Gastrocnemius medialis (tissue), 4 donors: ENCODE results near the gene VSIG4. TPM values are rescaled to one million over a fixed set of nuclear protein-coding genes. Genes with fewer than 3 reads are reported as not detected.

ENCODE experiments used
- ATAC-seq, 2 donors: fragments of 150-250 bp; one replicate each; pipeline ENCODE4 v1.9.1; 2016
- DNase-seq, 2 donors: peaks; one replicate each; pipeline ENCODE4 v3.0.0-alpha.2; 2019
- H3K27ac ChIP-seq, 4 donors: fragments of 200-600 bp; sonication (generic); 1 replicate in 1 of 4; 2 replicates in 3 of 4; pipeline ENCODE4 v1.5.1; 2016 to 2018; ENCODE audit warnings: mild to moderate bottlenecking in 2 of 4, moderate library complexity in 1 of 4
- H3K27me3 ChIP-seq, 3 donors: fragments of 200-600 bp; sonication (generic) in 2 of 3; 1 replicate in 1 of 3; 2 replicates in 2 of 3; pipeline versions ENCODE4 v1.5.1 to v1.6.0; 2016 to 2019; ENCODE audit warnings: mild to moderate bottlenecking in 1 of 3, moderate library complexity in 1 of 3
- H3K36me3 ChIP-seq, 2 donors: fragments of 200-600 bp; sonication (generic) in 1 of 2; one replicate each; pipeline ENCODE4 v1.5.1; 2017 to 2018
- H3K4me1 ChIP-seq, 2 donors: fragments of 200-600 bp; sonication (generic) in 1 of 2; one replicate each; pipeline ENCODE4 v1.5.1; 2016 to 2017; ENCODE audit warnings: mild to moderate bottlenecking in 2 of 2
- H3K4me3 ChIP-seq, 4 donors: fragments of 200-600 bp; sonication (generic) in 3 of 4; 1 replicate in 1 of 4; 2 replicates in 3 of 4; pipeline ENCODE4 v1.5.1; 2016 to 2019; ENCODE audit warnings: mild to moderate bottlenecking in 2 of 4
- H3K9me3 ChIP-seq, 3 donors: fragments of 200-600 bp; sonication (generic) in 2 of 3; 1 replicate in 1 of 3; 2 replicates in 2 of 3; pipeline ENCODE4 v1.5.1; 2016 to 2019
- POLR2A ChIP-seq, 2 donors: fragments of 450-650 bp; IDR thresholded peaks; one replicate each; pipeline ENCODE4 v1.6.1; 2017; ENCODE audit warnings: antibody characterized with exemption in 2 of 2, mild to moderate bottlenecking in 2 of 2, moderate library complexity in 2 of 2
- in situ Hi-C, 4 donors: fragments of 200-750 bp; cut with MboI; loops; one replicate each; pipeline versions ENCODE4 v1.15.0 to v1.8.0; 2017; ENCODE audit warnings: low sequenced_read_pairs in 4 of 4
- intact Hi-C: fragments of 100-400 bp; cut with DNase I; formaldehyde crosslinking; loops from one replicate; pipeline ENCODE4 v1.15.1; 2023; ENCODE audit warnings: low total_unique reads
- total RNA-seq, 4 donors: library from RNA; depleted of rRNA; stranded (reverse); fragments of >200 nt; gene quantifications; one replicate each; pipeline versions ENCODE4 v1.1.0 to v1.2.3, GENCODE V29; 2016
- TF ChIP-seq, protein P1 (sequence below), 5 experiments: fragments of 450-650 bp in 3 of 5; fragments of 200-600 bp in 2 of 5; sonication (generic) in 2 of 5; IDR thresholded peaks in 4 of 5; conservative IDR thresholded peaks in 1 of 5; 1 replicate in 4 of 5; 2 replicates in 1 of 5; pipeline ENCODE4 v1.5.1; 2016 to 2019; ENCODE audit warnings: antibody characterized with exemption in 5 of 5, mild to moderate bottlenecking in 3 of 5, moderate library complexity in 3 of 5

Gene VSIG4
- total RNA-seq, 4 donors from 2014 or later = 17.8 to 39.1 (median 28.4) TPM

GRCh38 chrX:66023385-66024091, 16.3 kb downstream of the VSIG4 start:
- in situ Hi-C loops (no loop called here), intact Hi-C loops (no loop called here)
- DNase-seq = no peak
- ATAC-seq = no peak
- Histone ChIP-seq H3K9me3 (no peaks in the 10 kb centered on the region), H3K36me3 (no peaks in the 10 kb centered on the region), H3K27ac (no peak overlapping the region), H3K4me1 (no peaks in the 10 kb centered on the region), H3K4me3 (no peak overlapping the region), H3K27me3 (peaks cover 0 to 2% (median 0%) of the 10 kb centered on the region in 3 donors)
- TF ChIP-seq POLR2A (IDR thresholded peaks at IDR 0.05) = no peak
- TF ChIP-seq, protein P1, sequence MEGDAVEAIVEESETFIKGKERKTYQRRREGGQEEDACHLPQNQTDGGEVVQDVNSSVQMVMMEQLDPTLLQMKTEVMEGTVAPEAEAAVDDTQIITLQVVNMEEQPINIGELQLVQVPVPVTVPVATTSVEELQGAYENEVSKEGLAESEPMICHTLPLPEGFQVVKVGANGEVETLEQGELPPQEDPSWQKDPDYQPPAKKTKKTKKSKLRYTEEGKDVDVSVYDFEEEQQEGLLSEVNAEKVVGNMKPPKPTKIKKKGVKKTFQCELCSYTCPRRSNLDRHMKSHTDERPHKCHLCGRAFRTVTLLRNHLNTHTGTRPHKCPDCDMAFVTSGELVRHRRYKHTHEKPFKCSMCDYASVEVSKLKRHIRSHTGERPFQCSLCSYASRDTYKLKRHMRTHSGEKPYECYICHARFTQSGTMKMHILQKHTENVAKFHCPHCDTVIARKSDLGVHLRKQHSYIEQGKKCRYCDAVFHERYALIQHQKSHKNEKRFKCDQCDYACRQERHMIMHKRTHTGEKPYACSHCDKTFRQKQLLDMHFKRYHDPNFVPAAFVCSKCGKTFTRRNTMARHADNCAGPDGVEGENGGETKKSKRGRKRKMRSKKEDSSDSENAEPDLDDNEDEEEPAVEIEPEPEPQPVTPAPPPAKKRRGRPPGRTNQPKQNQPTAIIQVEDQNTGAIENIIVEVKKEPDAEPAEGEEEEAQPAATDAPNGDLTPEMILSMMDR (IDR thresholded peaks at IDR 0.05 in 4 of 5, conservative IDR thresholded peaks at IDR 0.05 in 1 of 5) = no peak

GRCh38 chrX:66022632-66023384, 17.1 kb downstream of the VSIG4 start:
- intact Hi-C loops (no loop called here), in situ Hi-C loops (no loop called here)
- ATAC-seq (no peak), DNase-seq (no peak)
- H3K4me1 ChIP-seq = no peaks in the 10 kb centered on the region
- H3K36me3 ChIP-seq = no peaks in the 10 kb centered on the region
- H3K4me3 ChIP-seq = no peak overlapping the region
- peaks cover 0 to 2% (median 0%) of the 10 kb centered on the region in 3 donors for H3K27me3 ChIP-seq
- no peaks in the 10 kb centered on the region for H3K9me3 ChIP-seq
- H3K27ac ChIP-seq = no peak overlapping the region
- TF ChIP-seq, protein P1 (IDR thresholded peaks at IDR 0.05 in 4 of 5, conservative IDR thresholded peaks at IDR 0.05 in 1 of 5) = no peak
- no peak for TF ChIP-seq POLR2A (IDR thresholded peaks at IDR 0.05)

GRCh38 chrX:66021765-66022631, 17.9 kb downstream of the VSIG4 start:
- no peaks in the 10 kb centered on the region for H3K4me1 ChIP-seq
- TF ChIP-seq POLR2A (IDR thresholded peaks at IDR 0.05) = no peak
- TF ChIP-seq, protein P1 (IDR thresholded peaks at IDR 0.05 in 4 of 5, conservative IDR thresholded peaks at IDR 0.05 in 1 of 5) = no peak
- H3K27ac ChIP-seq = no peak overlapping the region
- H3K9me3 ChIP-seq = no peaks in the 10 kb centered on the region
- no peak overlapping the region for H3K4me3 ChIP-seq
- no peaks in the 10 kb centered on the region for H3K36me3 ChIP-seq
- DNase-seq (no peak), ATAC-seq (no peak)
- in situ Hi-C loops (no loop called here), intact Hi-C loops (no loop called here)
- H3K27me3 ChIP-seq = peaks cover 0 to 2% (median 0%) of the 10 kb centered on the region in 3 donors

DNA sequence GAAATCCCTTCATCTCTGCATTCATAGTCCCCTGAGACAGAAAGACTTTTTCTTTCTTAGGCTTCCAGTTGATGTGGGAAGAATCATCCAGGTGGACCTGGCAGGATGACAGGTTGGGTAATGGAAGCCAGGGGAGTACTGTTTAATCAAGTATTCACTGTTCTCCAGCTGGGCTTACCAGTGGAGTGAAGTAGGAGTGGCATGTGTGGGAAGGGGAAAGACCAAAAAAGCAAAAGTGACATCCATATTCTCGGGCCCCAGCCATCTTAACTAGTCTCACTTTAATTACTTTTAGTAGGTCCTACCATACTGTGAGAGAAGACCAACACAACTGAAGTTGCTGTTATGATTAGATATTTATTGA, 18.5 kb downstream of the VSIG4 start:
- Histone ChIP-seq H3K4me1 (no peaks in the 10 kb centered on the region), H3K27ac (no peak overlapping the region), H3K4me3 (no peak overlapping the region), H3K9me3 (no peaks in the 10 kb centered on the region), H3K27me3 (peaks cover 0 to 2% (median 0%) of the 10 kb centered on the region in 3 donors), H3K36me3 (no peaks in the 10 kb centered on the region)
- DNase-seq = no peak
- in situ Hi-C loops = no loop called here
- no peak for TF ChIP-seq POLR2A (IDR thresholded peaks at IDR 0.05)
- TF ChIP-seq, protein P1 (IDR thresholded peaks at IDR 0.05 in 4 of 5, conservative IDR thresholded peaks at IDR 0.05 in 1 of 5) = no peak
- no peak for ATAC-seq
- intact Hi-C loops = no loop called here
